ENCODE data around the gene USP31.

USP31 gene

DNA sequence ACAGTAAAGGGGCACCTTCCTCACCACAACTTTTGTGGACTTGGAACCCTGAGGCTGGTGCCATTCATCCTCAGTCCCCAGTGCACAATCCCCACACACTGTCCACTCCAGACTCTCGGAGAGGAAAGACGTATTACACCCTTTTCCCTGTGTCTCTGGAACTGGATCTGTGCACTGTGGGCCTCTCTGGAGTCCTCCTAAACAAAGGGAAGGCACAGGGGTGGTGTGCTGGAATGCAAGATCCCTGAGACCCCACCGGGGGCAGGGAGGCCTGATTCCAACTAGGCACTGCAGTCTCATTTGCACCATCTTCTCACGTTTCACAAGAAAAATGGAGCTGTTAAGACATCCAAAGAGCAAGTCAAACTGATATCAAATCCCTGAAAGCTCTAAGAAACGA is 89.8 kb downstream of the USP31 start:
- no peak for FAIRE-seq

DNA sequence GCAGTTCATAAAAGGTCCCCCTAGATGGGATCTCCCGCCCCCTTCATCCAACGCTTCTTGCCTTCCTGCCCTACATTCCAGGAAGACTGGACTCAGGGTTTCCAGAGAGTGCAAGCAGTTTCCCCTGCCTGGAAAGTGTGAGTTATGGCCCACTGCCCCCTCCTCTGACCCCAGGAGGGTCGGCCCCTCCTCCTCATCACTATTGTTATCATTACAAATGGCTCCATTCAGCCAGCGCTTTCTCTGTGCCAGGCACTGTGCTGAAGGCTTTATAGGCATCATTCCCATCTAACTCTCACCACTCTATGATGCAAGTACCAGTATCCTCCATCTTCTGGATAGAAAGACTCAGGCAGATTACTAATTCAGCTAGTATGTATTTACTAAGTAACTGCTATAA is 90.7 kb downstream of the USP31 start:
- no peak for FAIRE-seq

DNA sequence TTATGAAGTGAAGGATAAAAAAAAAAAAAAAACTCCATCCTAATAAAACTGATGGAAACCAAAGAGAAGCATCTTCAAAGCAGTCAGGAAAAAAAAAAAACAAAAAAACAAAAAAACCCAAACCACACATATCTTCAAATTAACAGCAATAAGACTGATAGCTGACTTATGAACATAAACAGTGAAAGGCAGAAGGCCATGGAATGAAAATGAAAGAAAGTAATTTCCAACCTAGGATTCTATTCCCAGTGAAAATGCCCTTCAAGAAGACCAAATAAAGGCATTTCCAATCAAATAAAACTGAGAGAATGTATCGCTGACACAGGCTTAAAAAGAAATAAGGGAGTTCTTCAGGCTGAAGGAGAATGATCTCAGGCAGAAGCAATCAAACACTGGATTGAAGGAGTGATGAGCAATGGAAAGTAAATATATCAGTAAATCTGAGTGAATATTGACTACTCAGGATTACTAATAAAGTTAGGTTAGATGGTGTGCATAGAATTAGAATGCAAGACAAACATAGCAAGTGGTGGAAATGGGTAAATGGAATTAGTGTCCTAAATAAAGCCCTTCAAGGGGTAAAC is 92.1 kb downstream of the USP31 start:
- FAIRE-seq: no peak

DNA sequence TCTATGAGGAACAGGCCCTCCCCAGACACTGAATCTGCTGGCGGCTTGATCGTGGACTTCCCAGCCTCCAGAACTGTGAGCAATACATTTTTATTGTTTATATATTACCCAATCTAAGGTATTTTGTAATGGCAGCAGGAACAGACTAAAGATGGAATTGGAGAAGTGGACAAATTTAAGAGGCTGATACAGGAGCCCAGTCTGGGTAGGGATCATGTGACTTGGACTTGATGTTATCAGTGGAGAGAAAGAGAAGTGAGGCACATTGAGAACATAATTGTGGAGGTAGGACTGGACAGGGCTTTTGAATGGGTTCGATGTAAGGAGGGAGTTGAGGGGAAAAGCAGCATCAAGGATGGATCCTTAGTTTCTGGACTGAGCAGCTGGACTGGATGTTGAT is 93.8 kb downstream of the USP31 start:
- FAIRE-seq: no peak

DNA sequence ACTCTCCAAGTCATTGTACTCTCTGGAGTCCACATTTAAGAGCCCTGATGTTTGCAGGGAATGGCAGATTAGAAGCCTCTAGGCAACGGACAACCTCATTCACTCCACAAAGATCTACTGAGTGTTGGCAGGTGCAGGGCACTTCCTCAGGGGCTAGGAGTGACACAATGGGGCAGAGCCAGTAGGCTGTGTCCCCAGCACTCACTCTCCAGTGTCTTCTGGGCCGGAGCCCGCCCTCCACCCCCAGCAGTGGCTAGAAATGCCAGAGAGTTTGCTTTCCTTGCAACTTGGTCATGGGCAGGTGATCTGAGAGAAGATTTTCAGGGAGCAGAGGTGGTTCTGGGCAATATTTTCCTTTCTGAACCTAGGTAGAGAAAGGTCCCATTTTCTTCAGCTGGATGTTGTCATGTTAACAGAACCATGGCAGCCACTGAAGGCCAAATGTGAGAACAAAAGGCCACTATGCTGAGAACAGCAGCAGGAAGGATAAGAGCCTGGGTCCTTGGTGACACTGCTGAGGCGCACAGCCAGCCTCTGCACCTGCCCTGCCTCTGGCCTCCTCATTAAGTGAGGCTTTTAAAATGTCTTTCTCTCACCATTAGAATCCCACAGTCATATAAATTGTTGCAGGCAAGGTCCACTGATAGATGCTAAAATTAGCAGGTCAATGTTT is 96.2 kb downstream of the USP31 start:
- no peak for FAIRE-seq

DNA sequence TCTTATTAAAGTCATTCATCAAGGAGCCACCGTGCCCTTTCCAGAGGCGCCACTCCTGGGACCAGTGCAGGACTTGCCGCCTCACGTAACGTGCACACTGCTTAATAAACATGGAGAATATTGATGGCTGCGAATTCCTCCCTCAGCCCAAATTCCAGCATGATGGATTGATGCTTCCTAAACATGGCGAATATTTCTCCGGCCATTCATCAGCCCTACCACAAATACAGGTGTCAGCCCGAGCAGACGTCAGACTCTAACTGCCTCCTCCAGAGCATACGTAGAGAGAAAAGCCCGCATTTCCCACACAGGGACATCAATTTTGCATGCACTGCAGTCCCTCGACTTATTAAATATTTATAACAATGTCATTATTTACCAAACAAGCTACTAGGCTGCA is 97.0 kb downstream of the USP31 start:
- FAIRE-seq: no peak

DNA sequence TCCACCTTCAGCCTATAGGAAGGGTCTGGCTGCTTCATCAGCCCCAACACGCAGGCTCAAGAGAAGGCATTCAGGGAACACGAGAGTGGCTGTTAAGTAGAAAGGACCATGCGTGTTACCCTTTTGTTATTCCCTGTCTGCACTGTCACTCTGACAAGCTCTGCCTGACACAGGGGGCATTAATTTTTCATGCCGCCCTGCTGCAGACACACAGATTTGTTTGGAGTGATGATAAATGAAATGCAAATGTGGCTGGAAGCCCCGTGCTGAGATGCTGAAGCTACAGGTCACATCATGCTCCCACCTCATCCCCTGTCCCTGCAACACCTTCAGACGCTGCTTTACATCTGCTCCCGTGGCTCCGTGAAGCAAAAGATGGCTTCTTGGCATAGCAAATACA is 97.7 kb downstream of the USP31 start:
- FAIRE-seq: no peak

DNA sequence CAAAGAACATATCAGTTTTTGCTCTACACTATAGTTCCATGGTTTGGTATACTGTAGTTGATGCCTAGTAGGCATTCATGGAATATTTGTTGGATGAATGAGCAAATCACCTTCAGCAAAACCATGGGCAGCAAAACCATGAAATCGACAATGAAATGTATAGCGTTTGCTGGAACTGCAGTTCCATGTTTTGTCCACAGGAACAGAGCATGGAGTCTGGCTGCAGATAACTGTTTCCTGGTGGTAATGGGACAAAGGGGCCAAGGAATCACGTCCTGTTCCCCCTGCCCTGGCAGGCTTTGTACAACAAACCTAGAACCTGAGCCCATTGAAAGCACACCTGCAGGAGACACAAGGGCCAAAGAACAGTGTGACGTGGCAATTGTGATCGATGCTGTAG is 101.1 kb downstream of the USP31 start:
- FAIRE-seq: no peak

DNA sequence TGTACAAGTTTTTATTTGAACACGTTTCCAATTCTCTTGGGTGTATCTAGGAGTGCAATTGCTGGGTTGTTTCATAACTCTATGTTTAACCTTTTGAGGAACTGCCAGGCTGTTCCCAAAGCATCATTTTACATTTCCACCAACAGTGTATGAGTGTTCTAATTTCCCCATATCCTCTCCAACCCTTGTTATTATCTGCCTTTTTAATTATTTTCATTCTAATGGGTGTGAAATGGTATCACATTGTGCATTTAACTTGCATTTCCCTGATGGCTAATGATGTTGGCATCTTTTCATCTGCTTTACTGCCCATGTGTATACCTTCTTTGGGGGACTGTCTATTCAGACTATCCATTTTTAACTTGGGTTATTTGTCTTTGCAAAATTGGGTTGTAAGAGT is 104.2 kb downstream of the USP31 start:
- FAIRE-seq: no peak

DNA sequence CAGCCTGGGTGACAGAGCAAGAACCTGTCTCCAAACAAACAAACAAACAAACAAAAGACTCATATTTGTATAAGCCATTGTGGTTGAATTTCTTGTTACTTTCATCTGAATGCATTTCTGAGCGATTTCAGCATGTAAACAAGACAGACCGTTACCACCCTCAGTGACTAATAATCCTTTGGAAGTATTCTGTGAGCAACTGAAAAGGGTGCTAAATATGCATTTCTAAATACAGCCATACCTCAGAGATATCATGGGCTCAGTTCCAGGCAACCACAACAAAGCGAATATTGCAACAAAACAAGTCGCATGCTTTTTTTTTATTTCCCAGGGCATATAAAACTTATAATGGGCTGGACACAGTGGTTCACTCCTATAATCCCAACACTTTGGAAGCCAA is 109.0 kb downstream of the USP31 start:
- no peak for FAIRE-seq

DNA sequence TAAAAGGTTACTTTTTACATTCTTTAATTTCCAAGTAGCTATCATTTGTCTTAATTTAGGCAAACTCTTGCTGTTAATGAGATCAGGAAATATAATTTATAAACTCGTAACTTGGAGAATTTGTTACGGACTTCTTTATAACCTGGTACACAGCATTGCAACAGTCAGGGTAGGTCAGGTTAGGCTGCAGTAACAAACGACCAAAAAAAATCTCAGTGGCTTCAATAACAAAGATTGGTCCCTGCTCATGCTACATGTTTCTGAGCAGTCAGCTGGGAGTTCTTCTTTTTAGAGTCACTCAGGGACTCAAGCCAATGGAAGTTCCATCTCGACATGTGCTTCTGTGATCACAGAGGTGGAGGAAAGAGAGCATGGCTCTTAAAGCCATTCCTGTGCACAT is 110.1 kb downstream of the USP31 start:
- no peak for FAIRE-seq

DNA sequence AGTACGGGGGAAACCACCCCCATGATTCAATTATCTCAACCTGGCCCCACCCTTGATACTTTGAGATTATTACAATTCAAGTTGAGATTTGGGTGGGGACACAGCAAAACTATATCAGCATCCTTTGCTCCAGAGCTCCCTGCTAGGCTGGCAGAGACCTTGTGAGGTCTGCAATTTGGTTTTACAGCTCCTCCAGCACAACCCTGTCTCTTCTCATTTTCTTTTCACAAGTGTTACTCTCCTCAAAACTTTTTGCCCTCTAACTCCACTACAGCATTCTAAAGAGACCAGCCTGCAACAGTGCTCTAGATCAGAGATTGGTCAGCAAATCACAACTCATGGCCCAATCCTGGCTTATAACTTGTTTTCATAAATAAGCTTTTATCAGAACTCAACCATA is 114.0 kb downstream of the USP31 start:
- no peak for FAIRE-seq

DNA sequence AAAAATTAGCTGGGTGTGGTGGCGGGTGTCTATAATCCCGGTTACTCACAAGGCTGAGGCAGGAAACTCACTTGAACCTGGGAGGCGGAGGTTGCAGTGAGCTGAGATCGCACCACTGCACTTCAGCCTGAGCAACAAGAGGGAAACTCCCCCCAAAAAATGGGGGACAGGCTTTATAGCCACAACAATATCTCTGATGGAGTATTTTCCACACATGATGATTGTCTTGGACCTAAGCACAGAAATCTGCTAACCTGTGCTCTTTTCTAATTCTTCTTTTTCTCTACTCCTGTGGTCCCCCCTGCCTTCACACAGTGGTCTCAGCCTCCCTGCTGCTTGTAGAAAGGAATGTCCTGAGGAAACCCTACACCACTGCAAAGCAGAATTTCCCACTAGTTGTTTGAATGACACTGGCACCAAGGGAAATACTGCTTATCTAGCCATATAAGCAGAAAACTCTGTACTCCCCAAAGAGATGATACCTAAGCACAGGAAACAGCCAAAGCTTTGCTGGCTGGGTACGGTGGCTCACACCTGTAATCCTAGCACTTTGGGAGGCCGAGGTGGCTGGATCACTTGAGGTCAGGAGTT is 117.6 kb downstream of the USP31 start:
- no peak for FAIRE-seq

DNA sequence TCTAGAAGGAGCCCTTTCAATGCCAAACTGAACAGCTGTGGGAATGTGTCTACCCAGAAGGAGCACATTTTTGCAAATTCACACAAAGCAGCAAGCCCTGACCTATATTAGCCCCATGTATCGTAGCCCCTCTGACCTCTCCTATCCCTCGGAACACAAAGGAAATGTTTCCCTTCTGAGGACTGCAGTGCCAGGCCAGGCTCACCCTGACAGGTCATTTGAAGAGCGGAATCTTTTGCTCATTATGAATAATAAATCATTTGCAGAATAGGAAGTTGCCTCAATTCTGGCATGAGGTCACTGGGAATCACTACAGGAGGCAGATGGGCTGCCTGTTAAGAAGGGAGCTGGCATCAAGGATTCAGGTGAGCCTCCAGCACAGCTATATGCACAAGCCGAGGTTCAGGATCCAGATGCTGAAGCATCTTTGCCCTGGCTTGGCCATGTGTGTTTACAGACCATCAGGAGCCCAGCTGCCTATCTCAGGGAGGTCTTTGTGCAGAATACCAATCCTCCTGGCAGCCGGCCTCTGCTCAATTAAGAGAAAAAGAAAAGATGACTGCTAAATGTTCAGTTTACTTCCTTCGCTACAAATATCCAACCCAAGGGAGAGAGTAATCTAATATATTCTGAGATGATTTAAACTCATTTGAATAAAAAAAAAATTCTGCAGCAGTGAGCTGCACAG is 119.4 kb downstream of the USP31 start:
- FAIRE-seq: no peak

DNA sequence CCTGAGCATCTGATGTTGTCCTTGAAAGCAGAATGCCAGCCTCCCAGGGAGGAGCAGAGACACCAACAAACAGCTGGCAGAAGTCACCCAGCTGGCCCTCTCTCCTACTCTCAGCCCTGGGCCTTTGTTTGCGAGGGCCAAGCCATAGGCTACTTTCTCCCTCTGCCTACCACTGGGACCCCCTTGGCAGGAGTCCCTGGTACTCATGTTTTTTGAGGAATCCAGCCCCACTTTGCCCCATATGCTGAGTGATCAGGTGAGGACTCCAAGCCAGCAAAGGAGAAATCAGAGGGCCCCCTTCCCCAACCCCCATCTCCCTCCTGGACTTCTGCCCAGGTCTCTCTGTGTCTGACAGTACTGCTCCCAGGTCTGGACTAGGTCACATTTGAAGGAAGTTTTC is 121.9 kb downstream of the USP31 start:
- FAIRE-seq: no peak

DNA sequence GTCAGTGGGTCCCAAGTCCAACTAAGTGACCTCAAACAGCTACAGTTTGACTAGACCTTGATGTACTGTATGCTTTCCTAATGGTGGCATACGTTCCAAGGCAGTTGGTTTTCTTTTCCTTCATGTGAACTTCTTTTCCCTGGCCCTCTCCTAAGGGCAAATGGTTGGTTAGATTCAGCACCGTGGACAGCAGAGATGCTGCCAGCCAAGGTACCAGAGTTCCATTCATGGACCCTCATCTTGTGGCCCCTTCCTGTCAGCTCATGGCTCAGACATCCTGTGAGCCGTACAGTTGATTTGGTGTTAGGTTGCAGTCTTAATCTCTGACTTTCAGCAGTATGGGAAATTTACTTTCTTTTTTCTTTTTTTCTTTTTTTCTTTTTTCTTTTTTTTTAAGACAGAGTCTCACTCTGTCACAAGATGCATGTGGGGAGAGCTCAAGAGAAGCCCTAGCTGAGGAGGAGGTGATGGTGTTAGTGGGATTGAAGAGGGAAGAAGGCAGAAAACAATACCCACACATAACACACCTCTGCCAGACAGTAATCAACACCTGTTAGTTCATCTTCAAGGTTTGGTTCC is 122.4 kb downstream of the USP31 start:
- FAIRE-seq: no peak

DNA sequence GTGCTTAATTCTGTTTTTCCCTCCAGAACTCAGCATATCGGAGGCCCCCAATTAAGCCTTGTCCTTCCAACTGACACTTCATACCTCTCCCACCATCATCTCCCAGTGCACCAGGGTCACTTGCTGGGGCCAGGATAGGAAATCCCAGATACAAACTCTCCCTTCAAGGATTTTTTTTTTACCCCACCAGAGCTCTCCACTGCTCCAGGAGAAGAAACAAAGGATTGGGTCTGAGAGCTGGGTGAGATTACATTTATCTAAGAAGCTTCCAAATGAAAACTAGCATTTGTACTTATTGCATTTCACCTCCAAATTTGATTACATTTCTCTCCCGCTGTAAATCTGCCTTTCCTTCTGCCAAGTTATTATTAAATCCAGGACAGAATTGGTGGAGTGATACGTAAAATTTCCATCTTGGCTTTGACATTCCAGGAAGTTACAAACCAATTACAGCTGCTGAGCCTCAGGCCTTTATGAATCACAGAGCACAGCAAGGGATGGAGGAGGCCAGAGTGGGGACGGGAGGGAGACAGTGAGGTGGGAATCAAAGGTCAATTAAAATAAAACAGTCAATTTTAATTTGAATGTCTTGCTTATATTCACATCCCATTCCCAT is 123.5 kb downstream of the USP31 start:
- no peak for FAIRE-seq

DNA sequence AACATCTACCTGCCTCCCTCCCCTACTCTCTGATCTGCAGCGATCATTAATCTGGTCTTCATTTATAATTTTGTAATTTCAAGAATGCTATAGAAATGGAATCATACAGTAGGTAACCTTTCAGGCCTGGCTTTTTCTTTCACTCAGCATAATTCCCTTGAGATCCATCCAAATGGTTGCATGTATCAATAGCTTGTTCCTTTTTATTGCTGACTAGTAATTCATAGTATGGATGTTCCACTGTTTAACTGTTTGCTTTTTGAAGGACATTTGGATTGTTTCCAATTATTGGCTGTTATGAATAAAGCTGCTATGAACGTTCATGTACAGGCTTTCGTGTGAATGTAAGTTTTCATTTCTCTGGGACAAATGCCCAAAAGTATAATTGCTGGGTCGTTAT is 125.2 kb downstream of the USP31 start:
- FAIRE-seq: no peak

DNA sequence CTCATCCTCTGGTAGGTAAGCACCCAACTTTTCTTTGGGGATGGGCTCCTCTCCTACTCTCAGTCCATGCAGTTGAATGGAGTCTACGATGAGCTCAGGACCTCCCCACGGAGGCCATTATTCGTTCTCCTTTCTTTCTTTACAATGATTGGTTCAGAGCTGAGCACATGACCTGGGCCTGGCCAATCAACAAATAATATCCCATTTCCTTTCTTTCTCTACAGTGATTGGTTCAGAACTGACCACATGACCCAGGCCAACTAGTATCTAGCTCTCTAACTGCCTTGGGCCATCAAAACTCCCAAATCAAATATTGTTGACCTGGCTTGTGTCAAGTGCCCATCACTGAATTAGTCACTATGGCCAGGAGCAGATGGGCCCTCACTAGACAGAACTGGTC is 129.2 kb downstream of the USP31 start:
- FAIRE-seq: no peak

DNA sequence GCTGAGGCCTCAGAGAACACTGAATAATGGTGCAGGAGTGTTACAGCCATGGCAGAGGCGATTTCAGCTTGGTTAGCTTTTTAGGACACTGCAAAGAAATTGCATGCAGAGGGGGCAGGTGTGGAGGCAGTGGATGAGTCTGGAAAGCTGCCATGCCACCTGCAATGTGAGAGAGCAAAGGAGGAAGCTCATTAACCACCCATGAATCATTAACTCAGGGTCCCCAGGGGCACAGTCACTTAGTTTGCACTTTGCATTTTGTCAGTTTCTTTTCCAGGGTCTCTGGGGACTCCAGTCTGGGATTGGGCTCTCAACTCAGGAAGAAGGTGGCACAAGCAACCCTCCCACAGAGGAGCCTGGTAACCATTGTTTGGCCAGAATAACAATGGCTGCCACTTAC is 132.9 kb downstream of the USP31 start:
- no peak for FAIRE-seq

DNA sequence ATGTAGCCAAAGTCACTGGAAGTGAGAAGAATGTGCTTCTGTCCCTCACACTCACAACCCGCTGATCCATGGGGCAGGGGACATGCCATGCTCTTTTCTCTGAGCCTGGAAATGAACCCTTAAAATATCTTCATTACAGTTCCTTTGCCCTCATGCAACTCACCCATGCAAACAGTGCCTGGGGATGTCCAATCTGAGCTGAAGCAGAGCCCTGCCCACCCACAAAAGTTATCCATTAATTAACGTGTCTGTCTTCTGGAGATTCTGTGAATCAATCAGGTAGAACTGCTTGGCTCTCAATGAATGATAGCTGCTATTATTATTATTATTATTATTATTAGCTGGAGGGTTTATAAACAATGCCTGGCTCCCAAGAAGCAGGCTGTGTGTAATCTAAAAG is 133.7 kb downstream of the USP31 start:
- no peak for FAIRE-seq

DNA sequence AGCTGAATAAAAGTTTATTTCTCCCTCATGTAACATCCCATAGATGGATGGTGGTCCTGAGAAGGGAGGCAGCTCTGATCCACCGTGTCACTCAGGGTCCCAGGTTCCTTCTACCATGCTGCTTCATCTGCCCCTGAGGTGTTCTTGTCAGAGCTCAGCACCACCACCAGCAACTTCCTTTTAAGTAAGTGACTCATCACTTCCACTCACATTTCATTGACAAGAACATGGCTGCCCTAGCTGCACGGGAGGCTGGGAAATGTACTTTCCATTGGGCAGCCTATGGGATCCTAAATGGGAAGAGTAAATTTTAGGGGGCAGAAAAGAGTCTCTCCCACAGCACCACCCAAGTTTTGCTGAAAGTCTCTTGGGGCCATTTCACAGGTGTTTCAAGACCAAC is 134.7 kb downstream of the USP31 start:
- FAIRE-seq: no peak
